Lung (tissue), 12 donors: ENCODE results near the gene GYS1. TPM values are rescaled to one million over a fixed set of nuclear protein-coding genes. Genes with fewer than 3 reads are reported as not detected.

Source experiments
- ATAC-seq: fragments of 200-7000 bp; cut with Tn5 transposase; one replicate; pipeline ENCODE4 v1.9.1; 2020; ENCODE audit warnings: moderate number of reproducible peaks; ENCODE audit not compliant: insufficient read depth, low FRiP score
- DNase-seq, 3 donors: peaks; one replicate each; pipeline ENCODE4 v3.0.0-alpha.2; 2013 to 2017
- H3K27ac ChIP-seq, 2 donors: one replicate each; pipeline ENCODE4 v1.5.1; 2013; ENCODE audit warnings: mild to moderate bottlenecking in 2 of 2, moderate library complexity in 2 of 2, control low read depth in 1 of 2, inconsistent platforms in 1 of 2, low read depth in 1 of 2, low read length in 1 of 2
- H3K27me3 ChIP-seq, 3 donors: one replicate each; pipeline ENCODE4 v1.5.1; 2013; ENCODE audit warnings: low read length in 2 of 3; ENCODE audit not compliant: control insufficient read depth in 3 of 3, insufficient read depth in 3 of 3
- H3K36me3 ChIP-seq, 4 donors: one replicate each; pipeline ENCODE4 v1.5.1; 2013; ENCODE audit warnings: low read length in 4 of 4, mild to moderate bottlenecking in 1 of 4, moderate library complexity in 1 of 4; ENCODE audit not compliant: control insufficient read depth in 4 of 4, insufficient read depth in 4 of 4
- H3K4me1 ChIP-seq, 5 donors: one replicate each; pipeline ENCODE4 v1.5.1; 2013; ENCODE audit warnings: low read length in 5 of 5, mild to moderate bottlenecking in 2 of 5, moderate library complexity in 1 of 5; ENCODE audit not compliant: control insufficient read depth in 5 of 5, insufficient read depth in 5 of 5
- H3K4me3 ChIP-seq: one replicate; pipeline ENCODE4 v1.5.1; 2013; ENCODE audit warnings: mild to moderate bottlenecking, control low read depth, moderate library complexity
- H3K9ac ChIP-seq, 2 donors: one replicate each; pipeline ENCODE4 v1.5.1; 2013; ENCODE audit warnings: low read length in 2 of 2, control low read depth in 1 of 2; ENCODE audit not compliant: insufficient read depth in 1 of 2
- H3K9me3 ChIP-seq, 4 donors: one replicate each; pipeline ENCODE4 v1.5.1; 2013; ENCODE audit warnings: low read length in 3 of 4, mild to moderate bottlenecking in 1 of 4, moderate library complexity in 1 of 4; ENCODE audit not compliant: control insufficient read depth in 4 of 4, insufficient read depth in 3 of 4
- WGBS, 2 donors: extraction: QIAGEN DNeasy Blood & Tissue Kit; methylation state at CpG; one replicate each; pipeline ENCODE4 v1.1.7; 2013; 5-methylcytosine and 5-hydroxymethylcytosine counted together
- polyA plus RNA-seq, 2 donors: library from polyadenylated mRNA; stranded (reverse); fragments of 200-250 nt; gene quantifications; one replicate each; pipeline ENCODE4 v1.2.1, GENCODE V29; 2013
- total RNA-seq, 2 donors: library from RNA; depleted of rRNA in 1 of 2; stranded (reverse); fragments of >200 nt in 1 of 2; gene quantifications; one replicate each; pipeline ENCODE4 v1.2.1, GENCODE V29; 2014 to 2021
- TF ChIP-seq, protein P1 (sequence below): IDR thresholded peaks from 2 replicates; pipeline ENCODE4 v1.5.1; 2012; ENCODE audit warnings: mild to moderate bottlenecking; ENCODE audit errors: control extremely low read depth, extremely low read depth
- donor health status: control.
- donor health status: control.
- donor health status: Bipolar disorder and iron deficiency.
- donor health status: healthy.
- donor health status: DM: yes; HTN: yes; CAD: no.

GYS1 gene
- total and polyA plus RNA-seq, 4 donors: 22.7 to 49.7 (median 31.9) TPM

DNA sequence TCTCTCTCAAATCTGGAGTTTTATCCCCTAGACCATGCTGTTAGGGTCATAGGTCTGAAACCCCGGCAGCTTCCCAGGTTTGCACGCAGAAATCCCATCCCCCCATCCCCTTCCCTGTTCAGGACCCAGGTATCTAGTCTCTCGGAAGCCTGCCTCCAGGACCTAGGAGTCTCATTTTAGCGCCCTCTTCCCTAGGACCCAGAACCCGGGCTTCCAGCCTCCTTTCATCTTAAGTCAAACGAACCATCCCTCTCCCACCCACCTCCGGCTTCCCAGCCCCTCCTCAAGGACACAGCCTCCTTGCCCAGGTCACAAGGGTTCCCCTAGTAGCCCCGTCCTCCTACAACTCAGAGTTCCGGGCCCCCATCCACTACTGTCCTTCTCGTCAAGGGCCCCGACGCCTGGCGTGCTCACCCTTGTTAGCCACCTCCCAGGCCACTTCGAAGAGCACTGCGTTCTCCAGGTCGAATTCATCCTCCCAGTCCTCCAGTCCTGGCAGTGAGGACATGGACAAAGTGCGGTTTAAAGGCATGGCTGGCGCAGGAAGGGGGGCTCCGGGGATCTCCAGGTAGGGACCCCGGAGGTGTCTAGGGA is 431 bp downstream of the GYS1 start:
- Histone ChIP-seq H3K9me3 (no peaks in the 10 kb centered on the region), H3K27ac (peak overlapping the region; percentile 96), H3K36me3 (peaks cover 0 to 17% (median 6%) of the 10 kb centered on the region in 4 donors), H3K4me3 (peak overlapping the region; percentile 76), H3K27me3 (no peaks in the 10 kb centered on the region), H3K4me1 (peaks cover 4 to 22% (median 10%) of the 10 kb centered on the region in 5 donors), H3K9ac (peak overlapping the region; percentile 85 to 89)
- DNase-seq (peak in 1 of 3 donors; percentile 33), ATAC-seq (no peak)
- WGBS, 2 donors: 0% methylated on average over 20 of the region's 20 CpGs
- TF ChIP-seq, protein P1, sequence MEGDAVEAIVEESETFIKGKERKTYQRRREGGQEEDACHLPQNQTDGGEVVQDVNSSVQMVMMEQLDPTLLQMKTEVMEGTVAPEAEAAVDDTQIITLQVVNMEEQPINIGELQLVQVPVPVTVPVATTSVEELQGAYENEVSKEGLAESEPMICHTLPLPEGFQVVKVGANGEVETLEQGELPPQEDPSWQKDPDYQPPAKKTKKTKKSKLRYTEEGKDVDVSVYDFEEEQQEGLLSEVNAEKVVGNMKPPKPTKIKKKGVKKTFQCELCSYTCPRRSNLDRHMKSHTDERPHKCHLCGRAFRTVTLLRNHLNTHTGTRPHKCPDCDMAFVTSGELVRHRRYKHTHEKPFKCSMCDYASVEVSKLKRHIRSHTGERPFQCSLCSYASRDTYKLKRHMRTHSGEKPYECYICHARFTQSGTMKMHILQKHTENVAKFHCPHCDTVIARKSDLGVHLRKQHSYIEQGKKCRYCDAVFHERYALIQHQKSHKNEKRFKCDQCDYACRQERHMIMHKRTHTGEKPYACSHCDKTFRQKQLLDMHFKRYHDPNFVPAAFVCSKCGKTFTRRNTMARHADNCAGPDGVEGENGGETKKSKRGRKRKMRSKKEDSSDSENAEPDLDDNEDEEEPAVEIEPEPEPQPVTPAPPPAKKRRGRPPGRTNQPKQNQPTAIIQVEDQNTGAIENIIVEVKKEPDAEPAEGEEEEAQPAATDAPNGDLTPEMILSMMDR: no peak

DNA sequence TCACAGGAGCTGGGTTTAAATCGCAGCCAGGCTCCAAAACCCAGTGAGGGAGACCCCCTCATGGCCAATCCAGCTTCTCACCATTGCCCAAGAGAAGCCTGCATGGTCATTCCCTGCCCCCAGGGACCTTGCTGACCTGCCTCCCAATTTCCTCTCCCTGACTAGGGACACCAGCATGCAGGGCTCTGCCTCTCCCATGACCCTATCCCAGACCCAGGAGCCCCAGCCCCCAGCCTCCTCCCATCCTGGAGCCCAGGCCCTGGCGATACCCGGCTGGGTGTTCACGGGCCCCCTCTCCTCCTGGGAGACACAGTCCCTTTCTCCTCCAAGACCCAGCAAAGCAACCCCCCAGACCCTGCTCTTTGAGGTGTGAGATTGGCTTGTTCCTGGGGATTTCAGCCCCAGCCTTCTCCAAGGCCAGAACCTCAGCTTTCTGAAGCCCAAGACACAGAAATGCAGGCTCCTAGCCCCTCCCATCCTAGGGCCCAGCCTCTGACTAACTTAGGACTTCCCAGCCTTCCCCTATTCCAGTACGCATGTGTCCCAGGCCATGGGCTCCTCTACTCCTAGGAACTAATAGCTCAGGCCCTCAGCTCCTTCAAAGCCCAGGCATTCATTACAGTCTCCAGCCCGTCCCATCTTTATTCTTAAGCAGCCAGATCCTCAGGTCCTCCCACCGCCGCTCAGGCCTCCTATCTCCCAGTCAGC is 1.1 kb downstream of the GYS1 start:
- ATAC-seq (peak; percentile 22), DNase-seq (peak; percentile 72 to 87 (median 84))
- Histone ChIP-seq H3K4me1 (peaks cover 4 to 22% (median 10%) of the 10 kb centered on the region in 5 donors), H3K9ac (peak overlapping the region; percentile 85 to 89), H3K4me3 (peak overlapping the region; percentile 76), H3K27me3 (no peaks in the 10 kb centered on the region), H3K36me3 (peaks cover 0 to 21% (median 9%) of the 10 kb centered on the region in 4 donors), H3K9me3 (no peaks in the 10 kb centered on the region), H3K27ac (peak overlapping the region; percentile 96)
- TF ChIP-seq, protein P1: no peak
- WGBS, 2 donors: 28 to 43% methylated on average over 8 of the region's 8 CpGs

DNA sequence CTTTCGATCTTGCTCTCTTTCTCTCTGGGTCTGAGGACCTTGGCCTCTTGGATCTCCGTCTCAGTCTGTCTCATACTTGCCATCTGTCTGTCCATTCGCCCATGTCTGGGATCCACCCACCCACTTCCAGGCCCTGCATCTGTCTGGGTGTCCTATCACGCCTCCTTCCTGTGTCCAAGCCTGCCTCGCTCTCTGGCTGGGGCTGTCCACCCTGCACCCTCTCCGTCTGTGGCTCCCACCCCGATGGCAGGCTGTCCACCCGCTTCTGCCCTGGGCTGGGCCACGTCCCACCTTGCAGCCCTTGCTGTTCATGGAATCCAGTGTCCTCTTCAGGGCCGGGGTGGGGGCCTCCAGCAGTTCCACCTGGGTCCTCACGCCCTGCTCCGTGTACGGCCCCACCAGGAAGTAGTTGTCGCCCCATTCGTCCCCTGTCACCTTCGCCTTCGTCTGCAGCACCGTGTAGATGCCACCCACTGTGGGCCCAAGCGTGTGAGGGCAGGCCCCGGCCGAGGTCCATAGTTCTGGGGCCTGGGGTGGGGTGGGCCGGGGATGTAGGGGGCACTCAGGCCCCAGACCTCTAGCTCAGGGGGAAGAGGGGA is 2.0 kb downstream of the GYS1 start:
- ATAC-seq: no peak
- Histone ChIP-seq H3K27ac (peak overlapping the region in 1 of 2 donors; percentile 96), H3K36me3 (peaks cover 0 to 25% (median 12%) of the 10 kb centered on the region in 4 donors), H3K9me3 (no peaks in the 10 kb centered on the region), H3K27me3 (no peaks in the 10 kb centered on the region), H3K4me1 (peaks cover 4 to 22% (median 10%) of the 10 kb centered on the region in 5 donors), H3K9ac (no peak overlapping the region), H3K4me3 (no peak overlapping the region)
- TF ChIP-seq, protein P1: no peak
- DNase-seq: no peak
- WGBS, 2 donors: 86 to 91% methylated on average over 22 of the region's 22 CpGs
